Breast epithelium (tissue), 3 donors: ENCODE measurements around the gene MTFMT.

Source experiments
- POLR2A ChIP-seq: fragments of 450-650 bp; IDR thresholded peaks from one replicate; pipeline ENCODE4 v1.6.1; 2016; ENCODE audit warnings: antibody characterized with exemption, mild to moderate bottlenecking, moderate library complexity
- POLR2AphosphoS5 ChIP-seq, 3 donors: sonication (generic); formaldehyde crosslinking; IDR thresholded peaks; one replicate each; pipeline ENCODE4 v1.6.1; 2017; ENCODE audit warnings: antibody characterized with exemption in 3 of 3
- TF ChIP-seq, protein P1 (sequence below), 3 donors: fragments of 450-650 bp; IDR thresholded peaks; one replicate each; pipeline ENCODE4 v1.5.1; 2016 to 2017; ENCODE audit warnings: antibody characterized with exemption in 3 of 3, mild to moderate bottlenecking in 3 of 3, moderate library complexity in 3 of 3

DNA sequence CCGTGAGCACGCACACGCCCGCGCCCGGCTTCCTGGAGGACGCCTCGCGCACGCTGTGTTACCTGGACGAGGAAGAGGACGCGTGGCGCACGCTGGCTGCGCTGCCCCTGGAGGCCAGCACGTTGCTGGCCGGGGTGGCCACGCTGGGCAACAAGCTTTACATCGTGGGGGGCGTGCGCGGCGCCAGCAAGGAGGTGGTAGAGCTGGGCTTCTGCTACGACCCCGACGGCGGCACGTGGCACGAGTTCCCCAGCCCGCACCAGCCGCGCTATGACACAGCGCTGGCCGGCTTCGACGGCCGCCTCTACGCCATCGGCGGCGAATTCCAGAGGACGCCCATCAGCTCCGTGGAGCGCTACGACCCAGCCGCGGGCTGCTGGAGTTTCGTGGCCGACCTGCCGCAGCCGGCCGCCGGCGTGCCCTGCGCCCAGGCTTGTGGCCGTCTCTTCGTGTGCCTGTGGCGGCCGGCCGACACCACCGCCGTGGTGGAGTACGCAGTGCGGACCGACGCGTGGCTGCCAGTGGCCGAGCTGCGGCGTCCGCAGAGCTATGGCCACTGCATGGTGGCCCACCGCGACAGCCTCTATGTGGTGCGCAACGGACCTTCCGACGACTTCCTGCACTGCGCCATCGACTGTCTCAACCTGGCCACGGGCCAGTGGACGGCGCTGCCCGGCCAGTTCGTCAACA is 48.0 kb upstream of the MTFMT start:
- TF ChIP-seq, protein P1, sequence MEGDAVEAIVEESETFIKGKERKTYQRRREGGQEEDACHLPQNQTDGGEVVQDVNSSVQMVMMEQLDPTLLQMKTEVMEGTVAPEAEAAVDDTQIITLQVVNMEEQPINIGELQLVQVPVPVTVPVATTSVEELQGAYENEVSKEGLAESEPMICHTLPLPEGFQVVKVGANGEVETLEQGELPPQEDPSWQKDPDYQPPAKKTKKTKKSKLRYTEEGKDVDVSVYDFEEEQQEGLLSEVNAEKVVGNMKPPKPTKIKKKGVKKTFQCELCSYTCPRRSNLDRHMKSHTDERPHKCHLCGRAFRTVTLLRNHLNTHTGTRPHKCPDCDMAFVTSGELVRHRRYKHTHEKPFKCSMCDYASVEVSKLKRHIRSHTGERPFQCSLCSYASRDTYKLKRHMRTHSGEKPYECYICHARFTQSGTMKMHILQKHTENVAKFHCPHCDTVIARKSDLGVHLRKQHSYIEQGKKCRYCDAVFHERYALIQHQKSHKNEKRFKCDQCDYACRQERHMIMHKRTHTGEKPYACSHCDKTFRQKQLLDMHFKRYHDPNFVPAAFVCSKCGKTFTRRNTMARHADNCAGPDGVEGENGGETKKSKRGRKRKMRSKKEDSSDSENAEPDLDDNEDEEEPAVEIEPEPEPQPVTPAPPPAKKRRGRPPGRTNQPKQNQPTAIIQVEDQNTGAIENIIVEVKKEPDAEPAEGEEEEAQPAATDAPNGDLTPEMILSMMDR (IDR thresholded peaks at IDR 0.05), result no peak
- no peak for TF ChIP-seq POLR2A
- no peak for TF ChIP-seq POLR2AphosphoS5 (IDR thresholded peaks at IDR 0.05)
